ENCODE results near the gene PTPRN2. TPM values are rescaled to one million over a fixed set of nuclear protein-coding genes. Genes with fewer than 3 reads are reported as not detected.

Gene PTPRN2
- total and polyA plus RNA-seq, 9 of the 15 experiments (the other 6 are each of a cell fraction or from before 2014, with no cell fraction given), result not detected

GRCh38 chr7:157817433-157817832 lies 770.2 kb downstream of the PTPRN2 start (continued):
- TF ChIP-seq TAF9B (IDR thresholded peaks at IDR 0.05; ENCODE audit: partially characterized antibody) (no peak), BMI1 (IDR thresholded peaks at IDR 0.05; ENCODE audit: low read length) (no peak), SMARCC2 (IDR thresholded peaks at IDR 0.05; ENCODE audit: low read depth) (no peak), ZBTB26 (CRISPR knock-in tag; IDR thresholded peaks at IDR 0.05) (no peak)

- H3K4me2 ChIP-seq (ENCODE audit: insufficient read depth, low read length), result no peak overlapping the region
- ChIA-PET POLR2A (no interaction called here), CTCF (ENCODE audit: low intra/inter-chr PET ratio) (no interaction called here)
- DNase-seq (ENCODE audit: extremely low read depth in 1 of 4, low spot score in 3 of 4) (no peak), FAIRE-seq (no peak), ATAC-seq (no peak)
- WGBS (ENCODE audit: insufficient coverage, low coverage, missing lambda C conversion rate), result 3% methylated on average over 26 of the region's 26 CpGs
- no peaks in the 10 kb centered on the region for H3K9me1 ChIP-seq (ENCODE audit: control insufficient read depth, insufficient read depth, low read length)
- H3K36me3 ChIP-seq (ENCODE audit: control insufficient read depth, insufficient read depth, low read length), result no peaks in the 10 kb centered on the region
- in situ Hi-C loops (cut with MboI) (no loop called here), intact Hi-C loops (cut with micrococcal nuclease) (no loop called here)
- H3K27me3 ChIP-seq (ENCODE audit: control insufficient read depth in 2 of 2, insufficient read depth in 2 of 2, low read length in 2 of 2), result peaks cover 15 to 61% of the 10 kb centered on the region in 2 experiments; a peak in 4 of 5 replicates
- H4K20me1 ChIP-seq (replicated peaks; ENCODE audit: control insufficient read depth, insufficient read depth, low read length), result peaks cover 2% of the 10 kb centered on the region; the same call in 1 of the 2 replicates
- no peak overlapping the region for H2AFZ ChIP-seq (ENCODE audit: low read depth, low read length)
- H3K4me3 ChIP-seq, result no peak overlapping the region
- H3K9ac ChIP-seq (ENCODE audit: insufficient read depth in 1 of 2, low read depth in 2 of 2, low read length in 2 of 2), result no peak overlapping the region
- no peak overlapping the region for H3K27ac ChIP-seq (ENCODE audit: extremely low read depth, low read depth, low read length)
- no TSS peak for BruUV-seq (replicated peaks)
- H3K79me2 ChIP-seq (ENCODE audit: control insufficient read depth, insufficient read depth, low read length), result no peaks in the 10 kb centered on the region
- peaks cover 0 to 13% of the 10 kb centered on the region in 2 experiments; a peak in 1 of 5 replicates for H3K4me1 ChIP-seq (replicated peaks in 1 of 2; ENCODE audit: control insufficient read depth in 2 of 2, insufficient read depth in 2 of 2, low read length in 2 of 2)
- H3K9me3 ChIP-seq (replicated peaks; ENCODE audit: control insufficient read depth, insufficient read depth, low read depth, low read length), result no peaks in the 10 kb centered on the region; the same call in 1 of the 2 replicates
- TF ChIP-seq CCAR2 (IDR thresholded peaks at IDR 0.05; ENCODE audit: low read depth, low read length) (no peak), ZBTB12 (CRISPR knock-in tag; IDR thresholded peaks at IDR 0.05) (no peak), ZNF224 (CRISPR knock-in tag; IDR thresholded peaks at IDR 0.05) (no peak), NCOA6 (IDR thresholded peaks at IDR 0.05) (no peak), ZNF24 (IDR thresholded peaks at IDR 0.05) (no peak)
Observed at GRCh38 chr7:157816526-157817250, 770.9 kb downstream of the PTPRN2 start.
